ENCODE results near the gene SAP130.

SAP130 gene

DNA sequence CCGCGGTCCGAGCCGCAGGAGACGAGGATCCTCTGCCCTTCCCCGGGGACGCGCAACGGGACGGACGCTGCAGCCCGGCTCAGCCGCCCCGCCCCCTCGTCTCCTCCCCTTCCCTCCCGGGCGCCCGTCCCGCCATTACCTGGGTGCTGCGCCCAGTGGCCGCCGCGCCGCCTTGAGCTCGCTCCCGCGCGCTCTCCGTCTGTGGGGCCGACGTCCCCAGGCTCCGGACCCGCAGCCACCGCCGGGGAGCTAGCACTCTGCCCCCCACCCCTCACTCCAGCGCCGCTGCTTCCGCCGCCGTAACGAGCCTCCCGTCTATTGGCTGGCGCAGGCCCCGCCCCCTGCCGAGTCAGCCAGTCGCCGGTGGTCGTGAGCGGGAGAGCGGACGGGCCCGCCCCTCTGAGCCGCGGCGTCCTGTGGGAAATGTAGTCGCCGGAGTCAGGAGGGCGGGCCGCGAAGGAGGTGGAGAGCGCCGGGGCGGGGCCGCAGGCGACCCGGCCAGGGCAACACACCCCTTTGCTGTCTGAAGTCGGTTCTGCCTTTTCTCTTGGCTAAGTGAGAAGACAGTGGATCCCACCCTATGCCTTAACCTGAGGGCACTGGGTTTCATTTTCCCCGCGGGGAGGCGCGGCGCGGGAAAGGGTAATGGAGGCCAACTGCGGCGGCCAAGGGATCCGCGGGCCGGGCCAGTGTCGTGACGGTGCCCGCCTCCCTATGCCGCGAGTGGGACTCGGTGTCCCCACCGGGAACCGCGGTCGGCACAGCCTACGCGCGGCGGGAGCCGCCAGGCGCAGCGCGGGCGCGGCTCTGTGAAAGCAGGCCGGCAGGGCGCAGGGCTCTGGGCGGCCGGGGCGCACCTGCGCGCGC lies at the start of gene SAP130:
Gene SAP130, minus strand, starts transcription at position 259 of the 867 bp plus-strand sequence. CDS start 1,767 bp downstream, outside the sequence.
- in situ Hi-C loops (cut with MboI; ENCODE audit: low sequenced_read_pairs): no loop called here

DNA sequence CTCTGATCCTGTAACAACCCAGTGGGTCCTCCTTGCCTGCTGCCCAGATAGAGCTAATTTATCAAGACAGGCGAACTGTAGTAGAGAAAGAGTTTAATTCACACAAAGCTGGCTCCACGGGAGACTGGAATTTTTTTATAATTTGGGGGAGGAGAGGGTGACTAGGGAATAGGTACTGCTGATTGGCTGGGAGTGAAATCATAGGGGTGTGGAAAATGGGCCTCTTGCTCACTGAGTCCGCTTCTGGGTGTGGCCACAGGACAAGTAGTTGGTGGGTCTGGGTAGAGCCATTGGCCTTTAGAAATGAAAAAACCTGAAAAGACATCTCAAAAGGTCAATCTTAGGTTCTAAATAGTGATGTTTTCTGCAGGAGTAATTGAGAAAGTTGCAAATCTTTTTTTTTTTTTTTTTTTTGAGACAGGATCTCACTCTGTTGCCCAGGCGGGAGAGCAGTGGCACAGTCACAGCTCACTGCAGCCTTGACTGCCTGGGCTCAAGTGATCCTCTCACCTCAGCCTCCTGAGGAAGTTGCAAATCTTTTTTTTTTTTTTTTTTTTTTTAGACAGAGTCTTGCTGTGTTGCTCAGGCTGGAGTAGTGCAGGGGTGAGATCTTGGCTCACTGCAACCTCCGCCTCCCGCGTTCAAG lies 48.7 kb upstream of the SAP130 start:
- in situ Hi-C loops (cut with MboI; ENCODE audit: low sequenced_read_pairs): no loop called here

- in situ Hi-C loops (cut with MboI; ENCODE audit: low sequenced_read_pairs): no loop called here
Measured at GRCh38 chr2:128073278-128073677, 45.4 kb upstream of the SAP130 start.

DNA sequence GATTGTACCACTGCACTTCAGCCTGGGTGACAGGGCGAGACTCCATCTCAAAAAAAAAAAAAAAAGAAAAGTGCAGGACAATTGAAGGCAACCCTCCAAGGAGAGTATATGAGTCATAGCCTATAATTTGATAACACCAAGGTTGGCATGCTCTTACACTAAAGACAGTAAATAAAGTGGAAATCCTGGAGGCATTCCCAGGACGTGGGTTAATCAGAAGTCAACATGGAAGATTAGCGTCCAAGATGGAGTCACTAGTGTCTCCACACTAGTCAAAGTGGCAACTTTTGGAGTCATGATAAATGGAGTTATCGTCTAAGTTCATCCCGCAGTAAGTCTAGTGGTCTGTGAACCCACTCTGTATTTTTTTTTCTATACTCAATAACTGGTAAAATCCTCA lies 41.9 kb upstream of the SAP130 start:
- in situ Hi-C loops (cut with MboI; ENCODE audit: low sequenced_read_pairs): no loop called here

DNA sequence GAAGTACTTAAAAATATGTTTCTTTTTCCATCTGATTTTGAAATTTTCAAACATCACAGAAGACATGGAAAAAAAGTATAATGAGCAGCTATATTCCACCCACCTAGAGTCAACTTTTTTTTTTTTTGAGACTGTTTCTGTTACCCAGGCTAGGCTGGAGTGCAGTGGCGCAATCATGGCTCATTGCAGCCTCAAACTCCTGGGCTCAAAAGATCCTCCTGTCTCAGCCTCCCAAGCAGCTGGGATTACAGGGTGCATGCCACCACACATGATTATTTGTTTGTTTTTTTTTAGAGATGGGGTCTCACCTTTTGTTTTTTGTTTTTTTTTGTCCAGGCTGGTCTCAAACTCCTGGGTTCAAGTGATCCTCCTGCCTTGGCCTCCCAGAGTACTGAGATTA lies 36.5 kb upstream of the SAP130 start:
- in situ Hi-C loops (cut with MboI; ENCODE audit: low sequenced_read_pairs): no loop called here

GRCh38 chr2:128062571-128062970 lies 34.7 kb upstream of the SAP130 start:
- in situ Hi-C loops (cut with MboI; ENCODE audit: low sequenced_read_pairs): no loop called here

DNA sequence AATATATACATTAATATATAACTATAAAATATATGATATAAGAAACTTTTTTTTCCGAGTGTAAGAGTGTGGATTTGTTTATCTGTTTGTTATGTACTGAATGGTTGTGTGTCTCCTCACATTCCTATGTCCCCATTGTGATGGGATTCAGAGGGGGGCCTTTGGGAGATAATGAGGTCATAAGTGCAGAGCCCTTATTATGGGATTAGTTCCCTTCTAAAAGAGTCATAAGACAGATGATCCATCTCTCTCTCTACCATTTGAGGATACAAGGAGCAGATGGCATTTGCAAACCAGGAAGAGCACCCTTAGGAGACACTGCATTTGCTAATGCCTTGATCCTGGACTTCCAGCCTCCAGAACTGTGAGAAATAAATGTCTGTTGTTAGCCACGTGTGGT lies 30.3 kb upstream of the SAP130 start:
- in situ Hi-C loops (cut with MboI; ENCODE audit: low sequenced_read_pairs): no loop called here

- in situ Hi-C loops (cut with MboI; ENCODE audit: low sequenced_read_pairs): no loop called here
Measured at GRCh38 chr2:128057334-128057733, 29.5 kb upstream of the SAP130 start.

DNA sequence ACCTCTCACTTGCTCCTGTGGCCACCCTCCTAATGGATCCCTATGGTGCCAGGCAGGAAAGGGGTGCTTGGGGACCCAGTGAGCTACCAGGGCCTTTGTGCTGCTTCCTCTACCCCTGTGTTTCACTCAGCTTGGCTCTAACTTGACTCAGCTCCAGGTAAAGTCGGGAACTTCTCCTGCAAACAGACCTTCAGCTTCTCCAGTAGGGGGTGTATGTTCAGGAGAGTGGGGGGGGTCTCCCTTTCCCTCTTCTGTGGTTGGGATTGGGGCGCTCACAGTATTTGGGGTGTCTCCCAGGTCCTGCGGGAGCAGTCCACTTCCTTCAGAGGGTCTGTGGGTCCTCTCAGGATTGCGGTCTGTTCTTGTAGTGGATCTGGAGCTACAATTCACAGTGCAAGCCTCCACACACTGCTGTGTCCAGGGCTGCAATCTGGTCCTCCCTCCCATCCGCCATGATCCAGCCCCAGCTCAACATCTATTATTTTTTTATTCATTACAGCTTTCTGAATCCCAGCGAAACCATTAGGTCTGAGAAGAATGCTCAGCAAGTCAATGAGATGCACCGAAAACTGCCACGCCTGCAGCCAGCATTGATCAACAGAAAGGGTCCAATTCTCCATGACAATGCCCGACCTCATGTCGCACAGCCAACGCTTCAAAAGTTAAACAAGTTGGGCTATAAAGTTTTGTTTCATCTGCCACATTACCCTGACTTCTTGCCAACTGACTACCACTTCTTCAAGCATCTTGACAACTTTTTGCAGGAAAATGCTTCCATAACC lies 26.4 kb upstream of the SAP130 start:
- in situ Hi-C loops (cut with MboI; ENCODE audit: low sequenced_read_pairs): no loop called here

DNA sequence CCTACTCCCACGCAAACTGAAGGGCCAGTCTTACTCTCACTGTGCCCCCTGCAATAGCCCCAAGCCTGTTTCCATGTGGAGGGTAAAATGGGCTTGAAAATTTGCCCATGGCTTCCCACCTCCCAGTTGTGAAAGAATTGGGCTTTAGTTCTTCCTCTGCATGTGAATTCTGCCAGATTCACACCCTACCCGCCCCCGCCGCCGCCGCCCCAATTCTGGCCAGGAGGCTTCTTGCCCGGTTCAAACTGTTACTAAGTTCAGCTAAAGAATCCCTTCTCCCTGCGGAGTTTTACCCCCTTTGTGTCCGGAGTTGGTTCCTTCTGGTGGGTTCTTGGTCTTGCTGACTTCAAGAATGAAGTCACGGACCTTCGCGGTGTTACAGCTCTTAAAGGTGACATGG lies 25.5 kb upstream of the SAP130 start:
- in situ Hi-C loops (cut with MboI; ENCODE audit: low sequenced_read_pairs): no loop called here

DNA sequence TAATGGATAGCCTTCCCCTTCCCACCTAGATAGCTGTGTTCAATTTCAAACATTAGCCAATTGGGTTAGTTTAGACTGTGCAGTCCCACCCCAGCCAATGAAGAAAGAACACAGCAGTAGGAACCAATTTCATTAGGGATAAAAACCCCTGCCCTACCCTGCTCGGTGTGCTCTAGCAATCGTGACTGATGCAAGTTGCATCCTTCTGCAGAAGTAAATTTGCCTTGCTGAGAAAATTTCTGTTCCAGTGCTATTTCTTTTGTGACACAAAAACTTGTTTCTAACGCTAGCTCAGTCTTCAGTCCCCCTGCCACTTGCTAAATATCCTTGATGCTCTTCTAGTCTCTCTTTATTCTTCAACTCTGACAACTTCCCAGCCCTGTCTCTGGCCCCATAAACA lies 15.2 kb upstream of the SAP130 start:
- in situ Hi-C loops (cut with MboI; ENCODE audit: low sequenced_read_pairs): no loop called here

DNA sequence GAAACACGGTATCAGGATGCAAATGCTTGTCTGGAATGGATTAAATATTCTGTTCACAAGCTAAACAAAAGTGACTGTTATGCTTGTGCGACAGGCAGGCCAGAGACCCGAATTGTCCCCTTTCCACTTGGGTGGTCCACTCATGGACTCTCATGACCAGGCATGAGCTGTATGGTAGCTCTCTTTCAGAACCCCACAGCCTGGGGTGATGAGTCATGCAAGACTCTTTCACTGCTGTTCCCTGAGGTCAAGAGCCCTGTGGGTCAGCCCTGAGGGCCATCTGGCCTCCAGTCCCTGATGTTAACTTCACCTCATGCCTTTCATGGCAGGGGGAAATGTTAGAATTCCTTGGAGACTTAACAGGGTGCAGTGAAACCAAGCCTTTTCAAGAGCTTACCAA lies 13.7 kb upstream of the SAP130 start:
- in situ Hi-C loops (cut with MboI; ENCODE audit: low sequenced_read_pairs): no loop called here

DNA sequence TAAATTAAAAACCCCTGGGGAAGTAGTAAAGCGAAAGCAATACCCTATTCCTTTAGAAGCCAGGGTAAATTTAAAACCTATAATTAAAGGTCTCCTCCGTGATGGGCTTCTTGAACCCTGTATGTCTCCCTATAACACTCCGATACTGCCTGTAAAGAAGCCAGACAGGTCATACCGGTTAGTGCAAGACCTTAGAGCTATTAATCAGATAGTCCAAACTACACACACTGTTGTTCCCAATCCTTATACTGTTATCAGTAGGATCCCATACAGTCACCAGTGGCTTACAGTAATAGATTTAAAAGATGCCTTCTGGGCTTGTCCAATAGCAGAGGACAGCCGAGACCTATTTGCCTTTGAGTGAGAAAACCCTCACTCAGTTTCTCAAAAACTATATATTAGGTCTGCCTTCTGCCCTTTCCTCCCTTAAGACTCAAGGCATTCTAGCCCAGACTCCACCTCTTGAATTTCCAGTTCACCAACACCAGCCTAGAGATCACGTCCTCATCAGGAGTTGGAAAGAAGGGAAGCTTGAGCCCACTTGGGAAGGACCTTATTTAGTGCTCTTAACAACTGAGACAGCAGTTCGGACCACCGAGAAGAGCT lies 12.4 kb upstream of the SAP130 start:
- in situ Hi-C loops (cut with MboI; ENCODE audit: low sequenced_read_pairs): no loop called here

GRCh38 chr2:128039535-128039934 lies 11.7 kb upstream of the SAP130 start:
- in situ Hi-C loops (cut with MboI; ENCODE audit: low sequenced_read_pairs): no loop called here

DNA sequence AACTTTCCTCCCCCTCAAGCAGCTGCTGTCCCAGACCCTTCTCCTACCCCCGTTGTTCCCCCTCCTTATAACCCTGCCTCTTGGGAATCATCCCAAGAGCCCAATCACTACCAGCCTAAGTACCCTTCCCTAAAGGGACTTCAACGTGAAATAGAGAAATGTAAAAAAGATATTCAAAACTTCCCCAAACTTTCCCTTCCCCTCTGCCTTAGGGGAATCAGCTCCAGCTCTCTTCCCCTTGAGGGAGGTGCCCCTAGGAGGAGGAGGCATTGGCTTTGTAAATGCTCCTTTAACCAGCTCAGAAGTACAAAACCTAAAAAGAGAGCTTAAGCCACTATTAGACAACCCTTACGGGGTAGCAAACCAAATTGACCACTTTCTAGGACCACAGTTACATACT lies 10.6 kb upstream of the SAP130 start:
- in situ Hi-C loops (cut with MboI; ENCODE audit: low sequenced_read_pairs): no loop called here

DNA sequence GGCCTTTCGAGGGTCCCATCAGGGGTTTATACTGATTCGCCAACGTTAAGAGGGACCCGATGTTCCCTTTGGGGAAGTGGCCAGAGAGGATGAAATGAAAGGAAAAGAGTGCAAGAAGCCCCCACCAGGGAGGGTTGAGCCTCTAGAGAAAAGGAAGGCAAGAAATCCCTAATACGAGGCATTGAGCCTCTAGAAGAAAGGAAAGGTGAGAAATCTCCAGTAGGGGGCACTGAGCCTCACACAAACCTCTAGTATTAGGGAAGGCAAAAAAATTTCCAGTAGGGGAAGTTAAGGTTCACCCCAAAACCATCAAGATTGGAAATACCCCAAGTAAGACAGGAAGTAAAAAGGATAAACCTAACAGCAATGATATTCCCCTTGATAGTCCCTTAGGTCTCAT lies 9.8 kb upstream of the SAP130 start:
- in situ Hi-C loops (cut with MboI; ENCODE audit: low sequenced_read_pairs): no loop called here

GRCh38 chr2:128036748-128037607 lies 9.1 kb upstream of the SAP130 start:
- in situ Hi-C loops (cut with MboI; ENCODE audit: low sequenced_read_pairs): no loop called here

DNA sequence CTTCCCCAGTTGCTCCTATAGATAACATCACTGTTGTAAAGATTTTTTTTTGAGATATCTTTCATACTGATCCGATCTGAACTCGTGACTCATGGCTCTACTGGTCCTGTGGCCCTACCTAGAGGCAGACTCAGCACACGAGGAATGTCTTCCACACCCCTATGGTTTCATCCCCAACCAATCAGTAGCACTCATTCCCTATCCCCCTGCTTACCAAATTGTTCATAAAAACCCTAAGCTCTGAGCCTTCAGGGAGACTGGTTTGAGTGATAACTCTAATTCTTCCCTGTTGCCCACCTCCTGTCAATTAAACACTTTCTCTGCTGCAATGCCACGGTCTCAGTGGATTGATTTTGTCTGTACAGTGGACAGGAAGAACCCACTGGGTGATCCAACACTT lies 4.2 kb upstream of the SAP130 start:
- in situ Hi-C loops (cut with MboI; ENCODE audit: low sequenced_read_pairs): no loop called here

- in situ Hi-C loops (cut with MboI; ENCODE audit: low sequenced_read_pairs): no loop called here
Measured at GRCh38 chr2:128028668-128029054, 802 bp upstream of the SAP130 start.

- in situ Hi-C loops (cut with MboI; ENCODE audit: low sequenced_read_pairs): no loop called here
Measured at GRCh38 chr2:128027278-128027800, 520 bp downstream of the SAP130 start.

All from HL-60/S4 treated with phorbol 12-myristate 13-acetate at 8.2 ng/mL for 4 days and 3 days (cell line).